KBM-7 (cell line): ENCODE data around the gene RPN2.
"Not testable (repeated sequence)": the region's sequence is repeated elsewhere in the genome, so short reads cannot be mapped to it uniquely, and the experiment has no call there.

ENCODE experiments used
- DNase-seq: peaks from one replicate; pipeline ENCODE4 v3.0.0-alpha.2; 2015
- in situ Hi-C: fragments of 300-500 bp; cut with MboI; formaldehyde crosslinking; loops from 2 replicates; pipeline ENCODE4 v1.14.3; 2020; ENCODE audit warnings: low sequenced_read_pairs, low pct_unique_long_range_greater_than_20kb, mixed read lengths

Gene RPN2

DNA sequence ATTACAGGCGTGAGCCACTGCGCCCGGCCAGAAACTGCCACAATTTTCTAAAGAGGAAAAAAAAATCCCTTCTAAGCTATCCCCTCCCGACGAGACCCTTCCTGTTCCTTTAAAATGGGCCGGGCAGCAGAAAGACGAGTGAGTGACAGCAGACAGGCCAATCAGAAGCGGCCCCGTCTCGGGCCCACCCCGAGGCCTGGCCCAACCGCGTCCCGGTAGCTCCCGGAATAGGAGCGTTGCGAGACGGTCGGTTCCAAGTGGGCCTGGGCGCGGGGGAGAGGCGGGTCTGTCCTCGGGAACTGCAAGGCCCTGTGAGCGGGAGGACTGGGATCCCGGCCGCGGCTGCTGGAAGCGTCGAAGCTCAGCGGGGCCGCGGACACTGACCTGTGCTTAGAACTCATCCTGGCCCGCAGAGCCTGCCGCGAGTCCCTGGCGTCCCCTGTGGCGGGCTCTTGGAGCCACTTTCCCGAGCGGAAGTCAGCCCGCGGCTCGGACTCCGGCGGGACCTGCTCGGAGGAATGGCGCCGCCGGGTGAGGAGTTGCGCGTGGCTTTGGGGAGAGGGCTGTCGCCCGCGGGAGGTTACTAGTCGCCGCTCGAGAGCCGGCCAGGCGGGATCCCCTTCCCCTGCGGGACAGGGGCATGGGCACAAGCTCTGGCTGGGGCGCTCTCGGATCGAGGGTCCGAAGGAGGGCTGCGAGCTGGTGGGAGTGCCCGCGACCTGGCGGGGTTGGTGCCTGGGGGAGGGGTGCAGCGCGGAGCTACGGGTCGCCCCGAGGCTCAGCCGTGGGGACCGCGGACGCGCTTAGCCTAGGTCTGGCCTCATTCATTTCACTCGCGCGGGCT lies at the start of gene RPN2, which contains the start of gene MROH8:
Gene RPN2 (plus strand): TSS at position 492 of the 844 bp plus-strand sequence. CDS start 27 bp downstream, at position 519.
Gene MROH8 (minus strand): TSS at position 710 of the 844 bp plus-strand sequence.
- in situ Hi-C loops: no loop called here
- DNase-seq: peak; percentile 99

DNA sequence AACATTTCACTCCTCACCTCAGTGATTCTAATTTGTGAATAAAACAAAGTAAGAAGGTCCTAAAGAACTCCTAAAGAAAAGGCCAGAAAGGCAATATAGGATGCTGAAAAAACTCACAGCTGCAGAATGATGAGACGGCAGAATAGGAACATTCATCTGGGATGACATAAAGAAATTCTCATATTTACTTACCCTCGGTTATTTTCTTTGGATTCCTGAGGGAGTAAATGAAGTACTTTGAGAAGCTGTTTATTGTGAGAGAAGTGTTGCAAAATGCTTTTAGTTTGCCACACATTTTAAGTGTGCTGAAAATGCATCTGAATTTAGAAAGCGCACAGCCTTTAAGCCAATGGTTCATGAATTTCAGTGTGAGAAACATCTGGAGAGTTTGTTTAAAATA lies 47.6 kb upstream of the RPN2 start:
- DNase-seq: no peak
- in situ Hi-C loops: no loop called here

DNA sequence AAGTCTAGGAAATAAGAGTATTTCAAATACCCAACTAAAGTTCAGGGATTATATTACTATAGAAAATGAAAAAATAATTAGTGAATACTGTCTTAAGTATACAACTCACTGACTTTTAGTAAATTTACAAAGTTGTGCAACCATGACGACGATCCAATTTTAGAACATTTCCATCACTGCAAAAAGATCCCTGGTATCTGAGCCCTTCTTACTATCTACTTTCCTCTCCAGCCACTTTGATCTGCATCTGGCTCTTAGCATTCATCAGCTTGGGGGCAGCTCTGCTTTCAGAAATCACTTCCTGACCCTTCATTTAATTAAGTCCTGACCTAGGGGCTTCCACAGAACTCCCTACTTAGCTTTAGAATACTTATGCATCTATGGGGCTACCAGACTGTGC lies 45.2 kb upstream of the RPN2 start:
- in situ Hi-C loops: no loop called here

DNA sequence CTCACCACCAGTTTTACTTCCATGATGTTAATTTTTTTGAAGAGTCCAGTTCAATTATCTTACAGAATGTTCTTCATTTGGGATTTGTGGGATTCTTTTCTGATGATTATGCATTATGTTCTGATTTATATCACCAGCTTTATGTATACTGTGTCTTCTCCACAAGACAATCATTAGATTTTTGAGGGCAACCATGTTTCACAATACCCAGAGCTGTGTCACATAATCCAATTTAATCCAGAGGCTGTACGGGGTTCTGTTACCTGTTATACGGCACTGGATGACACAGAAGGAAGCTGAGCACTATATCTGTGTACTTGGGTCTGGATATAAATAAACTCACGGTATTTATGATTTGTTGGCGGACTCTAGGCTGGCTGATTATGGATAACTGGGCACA lies 41.6 kb upstream of the RPN2 start:
- DNase-seq: no peak
- in situ Hi-C loops: no loop called here

More for the DNA sequence above, 45.2 kb upstream of the RPN2 start:
- no peak for DNase-seq

DNA sequence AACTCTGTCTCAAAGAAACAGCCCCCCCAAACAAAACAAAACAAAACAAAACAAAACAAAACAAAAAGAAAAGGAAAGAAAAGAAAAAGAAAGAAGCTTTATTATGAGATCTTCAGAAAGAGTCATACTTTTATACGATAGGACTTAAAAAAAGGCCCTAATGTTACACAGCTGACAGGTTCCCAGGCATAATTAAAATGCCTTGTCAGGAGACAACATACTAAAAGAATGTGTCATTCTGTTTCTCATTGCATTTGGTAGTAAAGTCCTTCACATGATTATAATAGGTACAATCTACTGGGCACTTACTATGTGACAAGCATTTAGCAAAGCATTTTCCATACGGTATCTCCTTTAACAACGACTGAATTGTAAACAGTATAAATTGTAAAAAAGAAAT lies 36.4 kb upstream of the RPN2 start:
- in situ Hi-C loops: no loop called here
- no peak for DNase-seq

DNA sequence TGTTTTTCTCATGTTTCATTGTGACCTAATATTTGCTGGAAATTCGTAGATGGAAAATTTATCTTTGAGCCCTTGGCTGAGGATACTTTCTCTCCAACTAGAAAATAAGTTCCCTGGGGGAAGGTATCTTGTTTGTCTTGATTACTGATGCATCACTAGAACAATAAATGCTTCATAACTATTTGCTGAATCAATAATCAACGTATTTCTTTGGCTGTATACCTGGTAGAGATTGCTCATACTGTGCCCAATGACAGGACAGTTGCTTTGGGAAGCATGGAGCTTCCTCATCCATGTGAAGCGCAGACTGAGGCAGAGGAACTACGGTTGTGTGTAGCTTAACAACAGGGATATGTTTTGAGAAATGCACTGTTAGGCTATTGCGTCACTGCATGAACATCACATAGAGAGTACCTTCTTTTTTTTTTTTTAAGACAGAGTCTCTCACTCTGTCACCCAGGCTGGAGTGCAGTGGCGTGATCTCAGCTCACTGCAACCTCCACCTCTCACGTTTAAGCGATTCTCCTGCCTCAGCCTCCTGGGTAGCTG lies 34.2 kb upstream of the RPN2 start:
- DNase-seq: no peak
- in situ Hi-C loops: no loop called here

DNA sequence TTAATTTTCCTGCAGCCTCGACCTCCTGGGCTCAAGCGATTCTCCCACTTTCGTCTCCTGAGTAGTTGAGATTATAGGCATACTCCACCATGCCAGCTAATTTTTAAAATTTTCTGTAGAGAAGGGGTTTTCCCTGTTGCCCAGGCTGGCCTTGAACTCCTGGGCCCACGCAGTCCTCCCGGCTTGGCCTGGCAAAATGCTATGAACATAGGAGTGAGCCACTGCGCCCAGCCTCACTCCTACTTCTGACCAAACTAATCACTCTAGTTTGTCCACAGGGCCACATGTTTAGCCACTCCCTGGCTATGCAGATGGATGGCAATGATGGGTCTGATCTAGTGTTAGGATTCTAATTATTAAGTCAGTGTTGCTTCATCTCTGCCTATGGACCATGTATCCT lies 31.9 kb upstream of the RPN2 start:
- no peak for DNase-seq
- in situ Hi-C loops: no loop called here

DNA sequence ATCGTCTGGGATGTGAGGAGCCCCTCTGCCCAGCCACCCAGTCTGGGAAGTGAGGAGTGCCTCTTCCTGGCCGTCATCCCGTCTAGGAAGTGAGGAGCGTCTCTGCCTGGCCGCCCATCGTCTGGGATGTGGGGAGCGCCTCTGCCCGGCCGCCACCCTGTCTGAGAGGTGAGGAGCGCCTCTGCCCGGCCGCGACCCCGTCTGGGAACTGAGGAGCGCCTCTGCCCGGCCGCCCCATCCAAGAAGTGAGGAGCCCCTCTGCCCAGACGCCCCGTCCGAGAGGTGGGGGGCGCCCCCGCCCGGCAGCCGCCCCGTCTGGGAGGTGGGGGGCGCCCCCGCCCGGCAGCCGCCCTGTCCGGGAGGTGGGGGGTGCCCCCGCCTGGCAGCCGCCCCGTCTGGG lies 28.3 kb upstream of the RPN2 start:
- in situ Hi-C loops, DNase-seq: not testable (repeated sequence)

DNA sequence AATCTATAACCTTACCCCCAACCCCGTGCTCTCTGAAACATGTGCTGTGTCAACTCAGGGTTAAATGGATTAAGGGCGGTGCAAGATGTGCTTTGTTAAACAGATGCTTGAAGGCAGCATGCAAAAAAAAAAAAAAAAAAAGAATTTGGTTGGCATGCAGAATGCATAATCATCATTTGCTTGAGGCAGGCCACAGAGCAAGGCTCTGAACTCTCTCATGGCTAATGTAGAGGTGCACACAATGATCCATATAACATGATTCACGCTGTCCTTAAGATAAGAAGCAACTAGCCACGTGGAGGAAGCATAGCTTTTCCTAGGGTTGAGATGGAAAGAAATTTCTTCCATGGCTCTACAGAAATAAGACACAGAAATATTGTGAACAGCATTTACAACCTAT lies 27.6 kb upstream of the RPN2 start:
- in situ Hi-C loops: no loop called here
- DNase-seq: no peak

DNA sequence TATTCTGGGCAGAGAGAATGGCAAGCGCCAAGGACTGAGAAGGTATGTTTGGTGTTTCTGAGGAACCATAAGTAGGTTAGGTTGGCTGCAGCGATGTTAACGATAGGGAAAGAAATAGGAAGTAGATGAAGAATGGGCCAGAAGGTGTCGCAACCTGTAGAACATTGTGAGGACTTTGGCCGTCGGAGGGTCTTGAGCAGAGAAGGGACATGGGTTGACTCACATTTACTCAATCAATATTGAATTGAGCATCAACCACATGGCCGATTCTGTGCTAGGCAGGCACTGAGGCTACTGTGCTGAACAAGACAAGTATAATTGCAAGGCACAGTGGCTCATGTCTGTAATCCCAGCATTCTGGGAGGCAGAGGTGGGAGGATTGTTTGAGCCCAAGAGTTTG lies 26.8 kb upstream of the RPN2 start:
- no peak for DNase-seq
- in situ Hi-C loops: no loop called here

DNA sequence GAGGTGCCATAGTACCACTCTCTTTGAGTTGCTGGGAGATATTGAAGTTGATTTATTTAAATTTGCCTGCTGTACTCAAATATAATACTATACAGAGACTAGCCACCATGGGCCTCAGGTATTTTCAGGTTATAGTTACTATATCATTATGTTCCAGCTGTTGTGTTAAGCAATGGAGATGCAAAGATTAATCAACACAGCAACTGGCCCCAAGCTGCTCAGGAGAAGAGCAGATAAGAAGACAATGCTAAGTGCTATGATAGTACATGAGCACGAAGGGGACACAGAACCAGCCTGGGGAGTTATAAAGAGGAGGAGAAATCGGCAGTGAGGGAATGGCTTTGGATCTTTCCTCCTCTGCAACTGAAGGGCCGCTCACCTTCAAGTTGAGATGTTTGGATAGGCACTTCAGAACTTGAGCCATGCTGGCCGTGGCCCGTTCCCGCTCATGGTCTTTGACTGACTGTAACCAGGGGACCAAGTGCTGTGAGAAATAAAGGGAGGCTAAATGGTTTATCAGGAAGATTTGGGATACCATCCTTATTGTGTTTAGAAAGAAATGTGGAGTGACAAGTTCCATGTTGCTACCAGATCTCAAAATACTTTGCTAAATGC lies 24.3 kb upstream of the RPN2 start:
- in situ Hi-C loops: no loop called here
- DNase-seq: no peak

DNA sequence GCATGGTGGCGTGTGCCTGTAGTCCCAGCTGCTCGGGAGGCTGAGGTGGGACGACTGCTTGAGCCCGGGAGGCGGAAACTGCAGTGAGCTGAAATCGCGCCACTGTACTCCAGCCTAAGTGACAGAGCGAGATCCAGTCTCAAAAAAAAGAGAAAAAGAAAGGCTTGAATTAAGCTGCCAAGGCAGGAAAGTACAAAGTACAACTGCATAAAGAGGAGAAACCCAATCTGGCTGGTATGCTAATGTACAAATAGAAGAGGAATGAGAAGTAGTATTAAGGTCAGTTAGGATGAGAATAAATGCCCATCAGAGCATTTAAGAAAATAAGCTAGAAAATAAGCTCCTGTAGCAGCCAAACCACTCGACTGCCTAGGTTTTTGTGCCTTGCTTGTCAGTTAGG lies 23.1 kb upstream of the RPN2 start:
- DNase-seq: no peak
- in situ Hi-C loops: no loop called here

DNA sequence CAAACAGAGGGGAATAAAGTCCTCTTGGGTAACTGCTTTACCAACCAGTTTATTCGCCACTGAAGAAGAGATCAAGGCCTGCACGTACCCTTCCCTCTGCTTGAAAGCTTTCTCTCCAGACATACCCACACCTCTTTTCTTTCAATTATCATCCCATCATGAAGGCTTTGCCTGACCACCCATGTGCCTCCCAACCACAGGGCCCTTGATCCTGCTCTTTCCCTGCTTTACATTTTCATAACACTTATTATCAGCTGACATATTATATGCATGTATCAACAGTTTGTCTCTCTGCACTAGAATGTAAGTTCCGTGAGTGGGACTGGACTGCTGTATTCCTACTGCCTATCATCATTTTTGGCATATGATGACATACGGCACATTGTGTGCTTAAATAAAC lies 20.9 kb upstream of the RPN2 start:
- DNase-seq: no peak
- in situ Hi-C loops: no loop called here

DNA sequence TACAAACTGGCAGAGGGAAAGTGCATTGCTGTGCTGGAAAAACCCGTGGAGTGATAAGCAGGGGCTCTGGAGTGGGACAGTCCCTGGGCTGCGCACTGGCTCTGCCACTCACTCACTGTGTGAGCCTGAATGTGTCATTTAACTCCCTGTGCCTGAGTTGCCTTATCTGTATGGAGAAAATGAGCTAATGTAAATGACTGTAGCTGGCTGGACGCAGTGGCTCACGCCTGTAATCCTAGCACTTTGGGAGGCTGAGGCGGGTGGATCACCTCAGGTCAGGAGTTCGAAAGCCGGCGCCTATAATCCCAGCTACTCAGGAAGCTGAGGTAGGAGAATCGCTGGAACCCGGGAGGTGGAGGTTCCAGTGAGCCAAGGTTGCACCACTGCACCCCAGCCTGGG lies 18.4 kb upstream of the RPN2 start:
- in situ Hi-C loops: no loop called here
- no peak for DNase-seq

DNA sequence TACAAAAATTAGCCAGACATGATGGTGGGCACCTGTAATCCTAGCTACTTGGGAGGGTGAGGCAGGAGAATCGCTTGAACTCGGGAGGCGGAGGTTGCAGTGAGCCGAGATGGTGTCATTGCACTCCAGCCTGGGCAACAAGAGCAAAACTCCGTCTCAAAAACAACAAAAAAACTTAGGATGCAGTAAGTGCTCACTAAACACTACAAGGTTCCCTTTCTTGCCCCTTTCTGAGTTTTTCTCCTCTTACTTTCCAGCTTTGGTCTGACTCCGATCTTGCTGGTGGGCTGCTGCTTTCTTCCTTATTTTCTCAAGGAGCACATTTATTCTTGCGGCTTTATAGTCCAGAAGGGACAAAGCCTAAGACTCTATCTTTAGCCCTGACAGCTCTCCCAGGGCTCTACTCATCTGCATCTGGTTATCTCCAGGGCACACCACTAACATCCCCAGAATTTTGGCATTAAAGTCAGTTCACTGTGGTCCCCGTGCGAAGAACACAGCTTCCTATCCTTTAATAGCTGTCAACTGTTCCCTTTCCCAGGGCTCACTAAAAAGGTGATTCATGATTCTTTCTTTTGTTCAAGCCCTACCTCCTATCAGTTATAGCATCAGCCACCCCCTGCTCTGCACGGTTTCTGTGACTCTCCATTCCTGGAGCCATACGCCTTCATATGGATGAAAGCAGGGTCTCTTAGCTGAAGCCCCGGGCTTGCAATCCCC lies 17.1 kb upstream of the RPN2 start:
- in situ Hi-C loops: no loop called here
- no peak for DNase-seq

DNA sequence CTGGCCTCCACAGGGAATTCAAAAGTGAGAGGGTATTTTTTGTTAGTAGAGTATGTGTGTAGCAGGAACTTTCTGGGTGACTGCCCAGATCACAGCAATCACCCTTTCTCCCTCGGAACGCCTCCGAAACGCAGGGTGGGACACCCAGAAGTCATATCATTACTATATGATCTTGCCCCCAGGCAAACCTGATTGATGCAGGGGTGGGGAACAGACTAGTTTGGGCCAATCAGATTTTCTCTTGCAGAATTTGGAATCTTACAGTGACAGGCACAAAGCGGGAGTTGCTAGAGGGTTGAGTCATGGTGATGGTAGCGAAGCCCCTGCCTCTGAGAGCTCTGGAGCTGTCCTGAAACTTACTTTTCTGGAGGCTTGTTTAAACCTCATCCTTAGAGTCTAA lies 16.5 kb upstream of the RPN2 start:
- DNase-seq: no peak
- in situ Hi-C loops: no loop called here

DNA sequence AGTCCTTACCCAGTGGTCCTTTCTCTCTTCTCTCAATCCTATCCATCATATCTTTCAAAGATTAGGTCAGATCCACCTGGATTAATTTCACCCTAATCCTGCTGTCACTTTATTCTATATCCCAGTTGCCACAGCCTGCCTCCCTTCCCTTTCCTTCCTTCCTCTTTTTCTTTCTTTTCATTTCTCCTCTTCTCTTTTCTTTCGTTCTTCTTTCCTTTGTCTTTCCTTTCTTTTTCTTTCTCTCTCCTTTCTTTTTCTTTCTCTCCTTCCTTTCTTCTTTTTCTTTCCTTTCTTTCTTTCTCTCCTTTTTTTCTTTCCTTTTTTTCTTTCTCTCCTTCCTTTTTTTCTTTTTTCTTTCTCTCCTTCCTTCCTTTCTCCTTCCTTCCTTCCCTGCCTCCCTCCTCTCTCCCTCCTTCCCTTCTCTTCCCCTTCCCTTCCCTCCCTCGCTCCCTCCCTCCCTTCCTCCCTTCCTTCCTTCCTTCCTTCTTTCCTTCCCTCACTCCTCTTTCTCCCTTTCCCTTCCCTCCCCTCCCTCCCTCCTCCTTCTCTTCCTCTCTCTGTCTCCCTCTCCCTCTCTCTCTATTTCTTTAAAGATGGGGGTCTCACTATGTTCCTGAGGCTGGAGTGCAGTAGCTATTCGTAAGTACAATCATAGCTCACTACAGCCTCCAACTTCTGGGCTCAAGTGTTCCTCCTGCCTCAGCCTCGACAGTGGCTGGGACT lies 15.1 kb upstream of the RPN2 start:
- DNase-seq: no peak
- in situ Hi-C loops: no loop called here

DNA sequence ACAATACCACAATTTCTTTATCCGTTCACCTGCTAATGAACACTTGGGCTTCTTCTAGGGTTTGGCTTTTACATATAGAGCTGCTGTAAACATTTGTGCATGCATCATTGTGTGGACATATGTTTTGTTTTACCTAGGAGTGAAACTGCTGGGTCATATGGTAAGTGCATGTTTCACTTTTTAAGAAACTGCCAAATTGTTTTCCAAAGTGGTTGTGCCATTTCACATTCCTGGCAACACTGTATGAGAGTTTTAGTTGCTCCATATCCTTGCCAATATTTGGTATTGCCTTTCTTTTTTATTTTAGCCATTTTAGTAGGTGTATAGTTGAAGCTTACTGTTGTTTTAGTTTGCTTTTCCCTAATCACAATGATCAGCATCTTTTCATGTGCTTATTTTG lies 14.1 kb upstream of the RPN2 start:
- no peak for DNase-seq
- in situ Hi-C loops: no loop called here

DNA sequence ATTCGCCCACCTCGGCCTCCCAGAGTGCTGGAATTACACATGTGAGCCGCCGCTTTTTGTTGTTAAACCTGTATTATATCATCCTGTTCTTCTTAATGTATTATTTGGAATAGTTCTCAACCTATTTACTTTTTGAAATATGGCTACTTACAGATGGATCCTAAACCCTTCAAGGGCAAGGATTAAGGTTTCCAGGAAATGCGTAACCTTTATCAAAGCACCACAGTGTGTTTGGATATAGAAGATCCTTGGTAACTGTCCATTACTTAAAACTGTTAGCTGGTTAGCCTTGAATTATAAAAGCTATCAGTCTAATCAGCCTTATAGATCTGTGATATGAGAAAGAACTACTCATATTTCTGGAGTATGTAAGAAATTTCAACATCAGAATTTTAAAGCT lies 12.3 kb upstream of the RPN2 start:
- no peak for DNase-seq
- in situ Hi-C loops: no loop called here
